Neural cell (in vitro differentiated cells): ENCODE measurements around the gene GAST. TPM values are rescaled to one million over a fixed set of nuclear protein-coding genes. Genes with fewer than 3 reads are reported as not detected.

Experiments
- H2AFZ ChIP-seq: fragments of 200-600, 300-800 bp; sonication (generic), shearing (Covaris generic); 2 replicates; pipeline ENCODE4 v1.6.0; 2014; ENCODE audit warnings: low read depth, mild to moderate bottlenecking, antibody characterized with exemption, low read length, moderate library complexity
- H3F3A ChIP-seq: fragments of 200-600 bp; shearing (Covaris generic); 2 replicates; pipeline ENCODE4 v1.6.1; 2016; ENCODE audit warnings: mild to moderate bottlenecking, moderate library complexity, mixed read lengths, antibody characterized with exemption, low read length; ENCODE audit not compliant: insufficient read depth, poor library complexity, severe bottlenecking
- H3K27ac ChIP-seq: fragments of 200-600, 300-800 bp; sonication (generic), shearing (Covaris generic); 2 replicates; pipeline ENCODE4 v1.5.1; 2014; ENCODE audit warnings: mild to moderate bottlenecking, low read length, moderate library complexity
- H3K27me3 ChIP-seq: fragments of 300-800, 200-600 bp; sonication (generic), shearing (Covaris generic); 2 replicates; pipeline ENCODE4 v1.6.0; 2014; ENCODE audit warnings: mild to moderate bottlenecking, low read depth, low read length, moderate library complexity; ENCODE audit not compliant: insufficient read depth
- H3K36me3 ChIP-seq: fragments of 300-800, 200-600 bp; sonication (generic), shearing (Covaris generic); 2 replicates; pipeline ENCODE4 v1.5.1; 2014; ENCODE audit warnings: mild to moderate bottlenecking, antibody characterized with exemption, low read length, moderate library complexity; ENCODE audit not compliant: insufficient read depth
- H3K4me2 ChIP-seq: fragments of 300-800, 200-600 bp; sonication (generic), shearing (Covaris generic); 2 replicates; pipeline ENCODE4 v1.6.0; 2014; ENCODE audit warnings: mild to moderate bottlenecking, low read length
- H3K4me3 ChIP-seq: fragments of 300-800, 200-600 bp; sonication (generic), shearing (Covaris generic); 2 replicates; pipeline ENCODE4 v1.5.1; 2014; ENCODE audit warnings: mild to moderate bottlenecking, low read length, moderate library complexity
- H3K79me2 ChIP-seq: fragments of 200-600 bp; shearing (Covaris generic); replicated peaks from 2 replicates; pipeline ENCODE4 v1.6.0; 2014; ENCODE audit warnings: mild to moderate bottlenecking, low read length, moderate library complexity; ENCODE audit not compliant: insufficient read depth
- H3K9ac ChIP-seq: fragments of 300-800, 200-600 bp; sonication (generic), shearing (Covaris generic); 2 replicates; pipeline ENCODE4 v1.6.1; 2016; ENCODE audit warnings: mild to moderate bottlenecking, low read length, mixed read lengths
- H3K9me2 ChIP-seq: fragments of 200-600 bp; shearing (Covaris generic); 2 replicates; pipeline ENCODE4 v1.6.1; 2016; ENCODE audit warnings: mild to moderate bottlenecking, low read length, mixed read lengths; ENCODE audit not compliant: insufficient read depth
- H3K9me3 ChIP-seq: fragments of 200-600, 300-800 bp; sonication (generic), shearing (Covaris generic); 2 replicates; pipeline ENCODE4 v1.6.1; 2016; ENCODE audit warnings: mild to moderate bottlenecking, mixed run types, low read length, moderate library complexity, mixed read lengths
- H4K20me1 ChIP-seq: fragments of 200-600 bp; shearing (Covaris generic); 2 replicates; pipeline ENCODE4 v1.6.1; 2016; ENCODE audit warnings: mild to moderate bottlenecking, mixed run types; ENCODE audit not compliant: insufficient read depth
- CTCF ChIP-seq: fragments of 450-650 bp; IDR thresholded peaks from 2 replicates; pipeline ENCODE4 v1.5.1; 2014; ENCODE audit warnings: antibody characterized with exemption, mild to moderate bottlenecking, moderate library complexity; ENCODE audit not compliant: poor library complexity, severe bottlenecking
- EP300 ChIP-seq: fragments of 450-650 bp; conservative IDR thresholded peaks from 2 replicates; pipeline ENCODE4 v1.6.1; 2014; ENCODE audit warnings: antibody characterized with exemption, mild to moderate bottlenecking, moderate library complexity; ENCODE audit not compliant: poor library complexity, severe bottlenecking
- EZH2 ChIP-seq: fragments of 200-600, 300-800 bp; shearing (Covaris generic), sonication (generic); IDR thresholded peaks from 2 replicates; pipeline ENCODE4 v1.6.1; 2014; ENCODE audit warnings: antibody characterized with exemption, low read length, borderline replicate concordance, mild to moderate bottlenecking; ENCODE audit not compliant: insufficient read depth, poor library complexity, severe bottlenecking
- MXI1 ChIP-seq: fragments of 450-650 bp; conservative IDR thresholded peaks from 2 replicates; pipeline ENCODE4 v1.6.1; 2014; ENCODE audit warnings: antibody characterized with exemption, mild to moderate bottlenecking; ENCODE audit not compliant: poor library complexity, severe bottlenecking
- POLR2AphosphoS5 ChIP-seq: IDR thresholded peaks from 2 replicates; pipeline ENCODE4 v1.6.1; 2012
- RAD21 ChIP-seq: fragments of 450-650 bp; conservative IDR thresholded peaks from 2 replicates; pipeline ENCODE4 v1.6.1; 2014; ENCODE audit warnings: antibody characterized with exemption, mild to moderate bottlenecking, moderate library complexity
- REST ChIP-seq: IDR thresholded peaks from 2 replicates; pipeline ENCODE4 v1.6.1; 2012; ENCODE audit warnings: borderline replicate concordance
- SMC3 ChIP-seq: fragments of 450-650 bp; conservative IDR thresholded peaks from 2 replicates; pipeline ENCODE4 v1.6.1; 2014; ENCODE audit warnings: antibody characterized with exemption, mild to moderate bottlenecking, moderate library complexity; ENCODE audit not compliant: poor library complexity
- TAF1 ChIP-seq: IDR thresholded peaks from 2 replicates; pipeline ENCODE4 v1.6.1; 2012; ENCODE audit warnings: low read depth
- polyA plus RNA-seq: library from polyadenylated mRNA; depleted of rRNA; stranded (reverse); fragments of >200 nt; gene quantifications from 2 replicates; pipeline ENCODE4 v1.2.3, GENCODE V29; 2014

Gene GAST
- polyA plus RNA-seq, 1 donor from 2014 or later: not detected

DNA sequence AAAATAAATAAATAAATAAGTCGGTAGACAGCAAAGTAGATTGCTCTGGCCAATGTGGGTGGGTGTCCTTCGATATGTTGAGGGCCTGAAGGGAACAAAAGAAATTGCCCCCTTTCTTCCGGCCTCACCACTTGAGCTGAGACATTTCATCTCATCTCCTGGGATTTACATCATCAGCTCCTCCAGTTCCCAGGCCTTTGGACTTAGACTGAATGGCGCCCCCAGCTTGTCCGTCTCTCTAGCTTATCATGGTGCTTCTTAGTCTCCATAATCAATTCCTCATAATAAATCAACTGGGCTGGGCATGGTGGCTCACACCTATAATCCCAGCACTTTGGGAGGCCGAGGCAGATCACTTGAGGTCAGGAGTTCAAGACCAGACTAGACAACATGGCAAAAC is 36.1 kb downstream of the GAST start:
- Histone ChIP-seq H3K79me2 (no peaks in the 10 kb centered on the region), H3K9me2 (no peaks in the 10 kb centered on the region), H3K9me3 (no peaks in the 10 kb centered on the region), H4K20me1 (no peaks in the 10 kb centered on the region), H3K4me3 (no peak overlapping the region), H3K27ac (no peak overlapping the region), H3K36me3 (no peaks in the 10 kb centered on the region), H2AFZ (no peak overlapping the region), H3K27me3 (no peaks in the 10 kb centered on the region), H3K9ac (no peak overlapping the region), H3F3A (no peaks in the 10 kb centered on the region), H3K4me2 (no peak overlapping the region)
- TF ChIP-seq EP300: no peak
- TF ChIP-seq MXI1: no peak
- no peak for TF ChIP-seq REST
- no peak for TF ChIP-seq SMC3
- no peak for TF ChIP-seq RAD21
- TF ChIP-seq POLR2AphosphoS5: no peak
- no peak for TF ChIP-seq EZH2
- no peak for TF ChIP-seq TAF1
- no peak for TF ChIP-seq CTCF

- Histone ChIP-seq H3F3A (no peaks in the 10 kb centered on the region), H3K9ac (no peak overlapping the region), H3K27me3 (no peaks in the 10 kb centered on the region), H3K27ac (no peak overlapping the region), H3K4me2 (no peak overlapping the region), H3K9me3 (no peaks in the 10 kb centered on the region), H3K9me2 (no peaks in the 10 kb centered on the region), H4K20me1 (no peaks in the 10 kb centered on the region), H3K4me3 (no peak overlapping the region), H2AFZ (no peak overlapping the region), H3K36me3 (no peaks in the 10 kb centered on the region), H3K79me2 (no peaks in the 10 kb centered on the region)
- TF ChIP-seq RAD21 (no peak), CTCF (no peak), EZH2 (no peak)
Measured at GRCh38 chr17:41750862-41751261, 38.7 kb downstream of the GAST start.
